ENCODE results near the gene TPRG1L. TPM values are rescaled to one million over a fixed set of nuclear protein-coding genes. Genes with fewer than 3 reads are reported as not detected.

The TPRG1L gene
- polyA plus RNA-seq, 3 donors, result 41.0 to 45.6 (median 41.6) TPM

- DNase-seq (ENCODE audit: low read depth in 3 of 3, low spot score in 2 of 3), result no peak
Measured at GRCh38 chr1:3626025-3626424, 1.2 kb downstream of the TPRG1L start.

- DNase-seq (ENCODE audit: low read depth in 3 of 3, low spot score in 2 of 3), result no peak
Measured at GRCh38 chr1:3627515-3628253, 2.9 kb downstream of the TPRG1L start.

GRCh38 chr1:3628445-3628844 is 3.6 kb downstream of the TPRG1L start:
- no peak for DNase-seq (ENCODE audit: low read depth in 3 of 3, low spot score in 2 of 3)

- DNase-seq (ENCODE audit: low read depth in 3 of 3, low spot score in 2 of 3), result no peak
Measured at GRCh38 chr1:3629561-3630160, 4.8 kb downstream of the TPRG1L start.

- no peak for DNase-seq (ENCODE audit: low read depth in 3 of 3, low spot score in 2 of 3)
Measured at GRCh38 chr1:3630161-3630611, 5.4 kb downstream of the TPRG1L start.

GRCh38 chr1:3630914-3631313 is 6.1 kb downstream of the TPRG1L start:
- no peak for DNase-seq (ENCODE audit: low read depth in 3 of 3, low spot score in 2 of 3)

- DNase-seq (ENCODE audit: low read depth in 3 of 3, low spot score in 2 of 3), result no peak
Measured at GRCh38 chr1:3631320-3632260, 6.8 kb downstream of the TPRG1L start.

GRCh38 chr1:3632298-3632697 is 7.5 kb downstream of the TPRG1L start:
- no peak for DNase-seq (ENCODE audit: low read depth in 3 of 3, low spot score in 2 of 3)

- DNase-seq (ENCODE audit: low read depth in 3 of 3, low spot score in 2 of 3), result no peak
Measured at GRCh38 chr1:3632716-3633343, 8.0 kb downstream of the TPRG1L start.

GRCh38 chr1:3633344-3634058 is 8.7 kb downstream of the TPRG1L start:
- no peak for DNase-seq (ENCODE audit: low read depth in 3 of 3, low spot score in 2 of 3)

- no peak for DNase-seq (ENCODE audit: low read depth in 3 of 3, low spot score in 2 of 3)
Measured at GRCh38 chr1:3634059-3634800, 9.4 kb downstream of the TPRG1L start.

- no peak for DNase-seq (ENCODE audit: low read depth in 3 of 3, low spot score in 2 of 3)
Measured at GRCh38 chr1:3636080-3636479, 11.3 kb downstream of the TPRG1L start.

- DNase-seq (ENCODE audit: low read depth in 3 of 3, low spot score in 2 of 3), result no peak
Measured at GRCh38 chr1:3636531-3636930, 11.7 kb downstream of the TPRG1L start.

GRCh38 chr1:3638027-3638426 is 13.2 kb downstream of the TPRG1L start:
- DNase-seq (ENCODE audit: low read depth in 3 of 3, low spot score in 2 of 3), result no peak

GRCh38 chr1:3638676-3639075 is 13.9 kb downstream of the TPRG1L start:
- DNase-seq (ENCODE audit: low read depth in 3 of 3, low spot score in 2 of 3), result no peak

GRCh38 chr1:3639397-3639911 is 14.6 kb downstream of the TPRG1L start:
- no peak for DNase-seq (ENCODE audit: low read depth in 3 of 3, low spot score in 2 of 3)

- DNase-seq (ENCODE audit: low read depth in 3 of 3, low spot score in 2 of 3), result no peak
Measured at GRCh38 chr1:3640121-3640837, 15.5 kb downstream of the TPRG1L start.

- DNase-seq (ENCODE audit: low read depth in 3 of 3, low spot score in 2 of 3), result no peak
Measured at GRCh38 chr1:3641046-3641760, 16.4 kb downstream of the TPRG1L start.
